ENCODE data around the gene SVOP. TPM values are rescaled to one million over a fixed set of nuclear protein-coding genes. Genes with fewer than 3 reads are reported as not detected.

Gene SVOP
- total RNA-seq, 4 donors from 2014 or later = under 0.01 to 0.33 (median 0.06) TPM; not detected in 1

DNA sequence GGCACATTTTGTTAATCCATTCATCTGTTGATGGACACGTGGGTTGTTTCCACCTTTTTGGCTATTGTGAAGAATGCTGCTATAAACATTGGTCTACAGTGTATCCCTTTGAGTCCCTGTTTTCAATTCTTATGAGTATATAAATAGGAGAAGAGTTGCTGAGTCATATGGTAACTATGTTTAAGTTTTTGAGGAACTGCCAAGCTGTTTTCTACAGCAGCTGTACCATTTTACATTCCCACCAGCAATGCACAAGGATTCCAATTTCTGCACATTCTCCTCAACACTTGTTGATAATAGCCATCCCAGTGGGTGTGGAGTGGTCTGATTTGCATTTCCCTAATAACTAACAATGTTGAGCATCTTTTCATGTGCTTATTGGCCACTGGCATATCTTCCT is 6.9 kb upstream of the SVOP start:
- Histone ChIP-seq H3K4me1 (no peaks in the 10 kb centered on the region), H3K9me3 (no peaks in the 10 kb centered on the region), H3K4me3 (no peak overlapping the region), H3K36me3 (no peaks in the 10 kb centered on the region), H3K27ac (replicated peaks in 1 of 4) (no peak overlapping the region), H3K27me3 (peaks cover 0 to 24% (median 0%) of the 10 kb centered on the region in 4 donors)
- no peak for DNase-seq (ENCODE audit: extremely low spot score)
- no peak for TF ChIP-seq EP300 (IDR thresholded peaks at IDR 0.05)
- TF ChIP-seq POLR2AphosphoS5 (IDR thresholded peaks at IDR 0.05) = no peak
- TF ChIP-seq POLR2A (IDR thresholded peaks at IDR 0.05; ENCODE audit: low read depth) = no peak
- TF ChIP-seq, protein P1, sequence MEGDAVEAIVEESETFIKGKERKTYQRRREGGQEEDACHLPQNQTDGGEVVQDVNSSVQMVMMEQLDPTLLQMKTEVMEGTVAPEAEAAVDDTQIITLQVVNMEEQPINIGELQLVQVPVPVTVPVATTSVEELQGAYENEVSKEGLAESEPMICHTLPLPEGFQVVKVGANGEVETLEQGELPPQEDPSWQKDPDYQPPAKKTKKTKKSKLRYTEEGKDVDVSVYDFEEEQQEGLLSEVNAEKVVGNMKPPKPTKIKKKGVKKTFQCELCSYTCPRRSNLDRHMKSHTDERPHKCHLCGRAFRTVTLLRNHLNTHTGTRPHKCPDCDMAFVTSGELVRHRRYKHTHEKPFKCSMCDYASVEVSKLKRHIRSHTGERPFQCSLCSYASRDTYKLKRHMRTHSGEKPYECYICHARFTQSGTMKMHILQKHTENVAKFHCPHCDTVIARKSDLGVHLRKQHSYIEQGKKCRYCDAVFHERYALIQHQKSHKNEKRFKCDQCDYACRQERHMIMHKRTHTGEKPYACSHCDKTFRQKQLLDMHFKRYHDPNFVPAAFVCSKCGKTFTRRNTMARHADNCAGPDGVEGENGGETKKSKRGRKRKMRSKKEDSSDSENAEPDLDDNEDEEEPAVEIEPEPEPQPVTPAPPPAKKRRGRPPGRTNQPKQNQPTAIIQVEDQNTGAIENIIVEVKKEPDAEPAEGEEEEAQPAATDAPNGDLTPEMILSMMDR (IDR thresholded peaks at IDR 0.05) = no peak
- intact Hi-C loops (cut with DNase I) = no loop called here
- 15% methylated on average over 1 of the region's 1 CpG for WGBS

DNA sequence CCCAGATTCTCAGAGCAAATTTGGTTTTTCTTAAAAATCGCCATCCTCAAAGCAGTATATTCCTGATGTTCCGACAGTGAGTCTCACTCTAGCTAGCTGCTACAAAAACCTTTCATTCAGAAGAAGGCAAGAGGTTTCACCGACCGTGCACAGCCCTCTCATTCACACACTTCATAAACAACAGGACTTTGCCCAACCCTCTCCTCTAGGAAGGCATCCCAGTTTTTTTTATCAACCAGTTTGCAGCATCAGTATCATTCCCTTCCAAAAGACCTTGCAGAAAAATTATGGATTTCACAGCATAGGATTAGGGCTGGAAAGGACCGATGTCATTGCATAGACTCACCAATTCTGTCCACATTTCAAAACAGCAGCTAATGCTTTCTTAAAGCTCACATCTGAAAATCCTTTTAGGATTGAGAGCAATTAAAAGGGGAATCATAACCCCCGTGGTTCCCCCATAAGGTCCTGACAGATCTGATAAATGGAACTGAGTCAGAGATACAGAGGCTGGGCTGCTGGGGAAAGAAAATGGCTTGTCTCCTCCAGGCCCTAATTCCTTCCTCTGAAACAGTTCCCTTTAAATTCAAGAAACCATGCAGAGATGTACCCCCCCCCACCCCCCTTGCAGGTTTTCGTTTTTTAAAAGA is 597 bp downstream of the SVOP start:
- peaks cover 0 to 8% (median 6%) of the 10 kb centered on the region in 4 donors for H3K4me1 ChIP-seq
- intact Hi-C loops (cut with DNase I) = no loop called here
- H3K4me3 ChIP-seq = no peak overlapping the region
- peaks cover 0 to 7% (median 0%) of the 10 kb centered on the region in 4 donors for H3K27me3 ChIP-seq
- WGBS = 57% methylated on average over 7 of the region's 7 CpGs
- DNase-seq (ENCODE audit: extremely low spot score) = peak; percentile 37
- TF ChIP-seq EP300 (IDR thresholded peaks at IDR 0.05) (no peak), POLR2AphosphoS5 (IDR thresholded peaks at IDR 0.05) (no peak)
- H3K36me3 ChIP-seq = no peaks in the 10 kb centered on the region
- H3K9me3 ChIP-seq = no peaks in the 10 kb centered on the region
- no peak overlapping the region for H3K27ac ChIP-seq (replicated peaks in 1 of 4)

DNA sequence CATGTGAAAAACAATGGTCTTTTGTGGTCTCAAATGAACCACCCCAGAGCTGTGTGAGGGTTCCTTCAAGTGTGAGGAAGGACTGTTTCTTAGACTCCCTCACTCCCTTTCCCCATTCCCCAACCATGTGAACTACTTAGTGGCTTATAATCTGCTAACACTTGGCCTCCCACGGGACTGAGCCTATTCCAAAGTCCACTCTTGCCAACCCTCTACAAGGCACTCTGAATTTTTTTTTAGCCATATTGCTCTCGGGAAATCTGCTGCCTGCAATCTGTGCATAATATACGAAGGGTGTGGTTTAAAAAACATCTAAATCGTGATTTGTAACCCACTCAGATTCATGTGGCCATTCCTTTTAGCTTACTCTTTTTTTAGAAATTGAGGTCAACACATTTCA is 2.6 kb downstream of the SVOP start:
- WGBS = 79% methylated on average over 4 of the region's 4 CpGs
- H3K36me3 ChIP-seq = no peaks in the 10 kb centered on the region
- intact Hi-C loops (cut with DNase I) = no loop called here
- H3K9me3 ChIP-seq = no peaks in the 10 kb centered on the region
- peaks cover 0 to 12% (median 0%) of the 10 kb centered on the region in 4 donors for H3K27me3 ChIP-seq
- peaks cover 0 to 8% (median 6%) of the 10 kb centered on the region in 4 donors for H3K4me1 ChIP-seq
- H3K27ac ChIP-seq (replicated peaks in 1 of 4) = no peak overlapping the region
- TF ChIP-seq EP300 (IDR thresholded peaks at IDR 0.05) (no peak), POLR2AphosphoS5 (IDR thresholded peaks at IDR 0.05) (no peak), POLR2A (IDR thresholded peaks at IDR 0.05; ENCODE audit: low read depth) (no peak)
- TF ChIP-seq, protein P1 (IDR thresholded peaks at IDR 0.05) = no peak
- no peak for DNase-seq (ENCODE audit: extremely low spot score)
- no peak overlapping the region for H3K4me3 ChIP-seq

DNA sequence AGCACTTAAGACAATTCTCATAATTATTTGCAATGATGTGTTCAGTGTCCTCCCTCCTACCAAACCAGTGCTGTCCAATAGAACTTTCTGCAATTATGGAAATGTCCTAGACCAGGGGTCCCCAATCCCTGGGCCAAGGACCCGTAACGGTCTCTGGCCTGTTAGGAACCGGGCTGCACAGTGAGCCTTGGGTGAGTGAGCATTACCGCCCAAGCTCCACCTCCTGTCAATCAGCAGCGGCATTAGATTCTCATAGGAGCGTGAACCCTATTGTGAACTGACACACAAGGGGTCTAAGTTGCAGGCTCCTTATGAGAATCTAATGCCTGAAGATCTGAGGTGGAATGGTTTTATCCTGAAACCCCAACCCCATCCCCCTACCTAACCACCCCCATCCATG is 3.9 kb downstream of the SVOP start:
- intact Hi-C loops (cut with DNase I) = no loop called here
- TF ChIP-seq POLR2A (IDR thresholded peaks at IDR 0.05; ENCODE audit: low read depth) = no peak
- TF ChIP-seq POLR2AphosphoS5 (IDR thresholded peaks at IDR 0.05) = no peak
- no peak for TF ChIP-seq EP300 (IDR thresholded peaks at IDR 0.05)
- TF ChIP-seq, protein P1 (IDR thresholded peaks at IDR 0.05) = no peak

DNA sequence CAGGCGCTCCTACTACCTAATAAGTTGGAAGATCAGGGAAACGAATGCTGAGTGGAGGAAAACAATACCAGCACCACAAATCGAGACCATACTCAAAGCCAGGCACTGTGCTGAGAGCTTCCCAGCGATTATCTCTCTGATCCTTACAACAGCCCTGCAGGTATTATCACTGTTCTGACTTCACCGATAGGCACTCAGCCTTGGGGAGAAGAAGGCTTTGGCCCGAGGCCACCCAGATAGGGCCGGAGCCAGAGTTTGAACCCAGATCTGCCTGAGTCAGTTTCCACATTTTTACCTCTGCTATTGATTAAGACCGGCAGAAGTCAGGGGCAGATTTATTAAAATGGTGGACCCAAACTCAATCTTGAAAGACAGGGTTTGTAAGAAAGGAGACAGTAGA is 4.9 kb downstream of the SVOP start:
- Histone ChIP-seq H3K36me3 (no peaks in the 10 kb centered on the region), H3K9me3 (no peaks in the 10 kb centered on the region), H3K27ac (replicated peaks in 1 of 4) (no peak overlapping the region), H3K4me3 (no peak overlapping the region), H3K4me1 (peaks cover 0 to 7% (median 5%) of the 10 kb centered on the region in 4 donors), H3K27me3 (peaks cover 0 to 12% (median 0%) of the 10 kb centered on the region in 4 donors)
- DNase-seq (ENCODE audit: extremely low spot score) = no peak
- intact Hi-C loops (cut with DNase I) = no loop called here
- TF ChIP-seq POLR2AphosphoS5 (IDR thresholded peaks at IDR 0.05) (no peak), POLR2A (IDR thresholded peaks at IDR 0.05; ENCODE audit: low read depth) (no peak)
- TF ChIP-seq, protein P1 (IDR thresholded peaks at IDR 0.05) = no peak
- 71% methylated on average over 8 of the region's 8 CpGs for WGBS

More for the DNA sequence above, 3.9 kb downstream of the SVOP start:
- DNase-seq (ENCODE audit: extremely low spot score) = no peak
- H3K27me3 ChIP-seq = peaks cover 0 to 12% (median 0%) of the 10 kb centered on the region in 4 donors
- WGBS = 90% methylated on average over 6 of the region's 6 CpGs
- no peaks in the 10 kb centered on the region for H3K36me3 ChIP-seq
- no peak overlapping the region for H3K4me3 ChIP-seq
- H3K9me3 ChIP-seq = no peaks in the 10 kb centered on the region
- peaks cover 0 to 8% (median 6%) of the 10 kb centered on the region in 4 donors for H3K4me1 ChIP-seq
- no peak overlapping the region for H3K27ac ChIP-seq (replicated peaks in 1 of 4)
